Measurements from ENCODE around the gene S1PR3.
A peak's percentile ranks its signal among the peaks of the same experiment; 100 is the strongest.

Gene S1PR3

DNA sequence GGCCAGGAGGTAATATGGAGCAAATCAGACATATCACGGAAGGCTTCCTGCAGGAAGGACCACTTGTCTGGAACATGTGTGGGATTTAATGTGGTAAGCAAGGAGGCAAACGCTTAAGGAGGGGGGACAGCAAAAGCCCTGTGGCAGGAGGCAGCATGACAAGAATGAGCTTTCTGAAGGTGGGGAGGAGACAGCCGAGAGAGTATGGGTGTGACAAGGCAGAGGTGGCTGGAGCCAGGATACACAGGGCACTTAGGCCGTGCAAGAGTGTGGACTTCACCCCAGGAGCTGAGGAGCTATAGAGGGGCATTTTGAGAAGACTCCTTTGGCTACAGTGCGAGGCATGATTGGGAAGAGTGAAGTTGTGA, 14.4 kb upstream of the S1PR3 start:
- TF ChIP-seq GATA3 (IDR thresholded peaks at IDR 0.05; ENCODE audit: low read depth, low read length) (no peak), GATA2 (IDR thresholded peaks at IDR 0.05; ENCODE audit: low read depth, low read length) (no peak)

DNA sequence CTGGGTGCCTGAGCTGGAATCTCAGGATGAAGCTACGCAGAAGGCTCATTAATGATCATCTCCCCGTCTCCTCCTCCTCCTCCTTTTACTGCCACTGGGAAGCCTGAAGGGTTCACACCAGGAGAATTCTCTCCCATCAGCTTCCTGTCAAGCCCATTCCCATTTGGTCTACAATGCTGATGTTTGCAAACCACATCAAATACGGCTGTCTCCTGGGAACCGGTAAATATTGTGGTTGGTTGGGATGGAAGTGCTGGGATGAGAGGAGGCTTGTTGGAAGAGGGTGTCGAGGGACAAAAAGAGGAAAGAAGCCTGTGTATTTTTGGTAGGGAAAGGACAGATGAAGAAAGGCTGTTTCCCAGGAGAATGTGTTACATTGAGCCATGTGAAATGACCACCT, 13.2 kb upstream of the S1PR3 start:
- TF ChIP-seq GATA3 (IDR thresholded peaks at IDR 0.05; ENCODE audit: low read depth, low read length) (no peak), GATA2 (IDR thresholded peaks at IDR 0.05; ENCODE audit: low read depth, low read length) (no peak)

DNA sequence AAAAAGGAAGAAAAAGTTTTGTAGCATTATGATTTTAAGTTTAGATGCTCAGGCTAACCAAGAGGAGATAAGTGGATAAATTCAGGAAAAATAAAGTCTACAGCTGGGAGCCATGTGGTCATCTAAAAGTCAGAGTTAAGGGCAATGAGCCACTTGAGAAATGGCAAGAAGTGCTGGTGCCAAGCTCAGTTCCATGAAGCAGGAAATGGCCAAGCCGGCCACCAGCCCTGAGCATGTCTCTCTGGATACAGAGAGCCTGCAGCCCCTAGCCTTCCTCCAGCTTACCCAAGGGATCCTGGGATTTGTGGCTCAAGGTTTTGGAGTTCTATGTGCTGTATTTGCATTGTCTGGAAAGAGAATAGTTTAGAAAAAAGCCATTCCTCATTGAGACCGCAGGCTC, 12.2 kb upstream of the S1PR3 start:
- TF ChIP-seq GATA2 (IDR thresholded peaks at IDR 0.05; ENCODE audit: low read depth, low read length): no peak
- no peak for TF ChIP-seq GATA3 (IDR thresholded peaks at IDR 0.05; ENCODE audit: low read depth, low read length)

DNA sequence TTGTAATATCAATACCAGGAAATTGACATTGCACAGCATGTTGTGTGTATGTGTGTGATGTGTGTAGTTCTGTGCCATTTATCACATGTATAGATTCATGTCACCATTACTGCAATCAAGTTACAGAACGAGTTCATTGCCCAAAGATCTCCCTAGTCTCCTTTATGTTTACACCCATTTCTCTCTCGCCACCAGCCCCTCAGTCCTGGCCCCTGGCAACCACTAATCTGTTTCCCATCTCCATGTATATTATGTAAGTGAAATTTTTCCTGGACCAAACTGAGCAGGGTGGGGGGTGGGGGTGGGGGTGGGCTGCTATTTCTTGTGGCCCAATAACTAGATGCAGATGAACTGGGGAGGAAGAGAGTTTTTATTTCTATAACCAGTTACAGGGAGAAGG, 11.5 kb upstream of the S1PR3 start:
- no peak for TF ChIP-seq GATA2 (IDR thresholded peaks at IDR 0.05; ENCODE audit: low read depth, low read length)
- TF ChIP-seq GATA3 (IDR thresholded peaks at IDR 0.05; ENCODE audit: low read depth, low read length): no peak

DNA sequence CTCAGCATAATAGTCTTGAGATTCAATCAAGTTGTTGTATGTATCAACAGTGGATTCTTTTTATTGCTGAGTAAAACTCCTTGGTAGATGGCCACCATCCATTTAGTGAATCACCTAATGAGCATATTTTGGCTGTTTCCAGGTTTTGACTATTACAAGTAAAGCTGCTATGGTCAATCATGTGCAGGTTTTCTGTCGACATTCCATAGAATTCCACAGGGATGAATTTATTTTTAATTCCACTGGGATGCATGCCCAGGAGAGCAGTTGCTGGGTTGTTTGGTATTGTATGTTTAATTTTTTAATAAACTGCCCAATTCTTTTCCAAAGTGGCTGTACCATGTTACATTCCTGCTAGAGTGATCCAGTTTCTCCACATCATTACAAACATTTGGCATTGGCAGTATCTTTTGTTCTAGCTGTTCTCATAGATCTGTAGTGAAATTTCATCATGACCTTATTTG, 10.5 kb upstream of the S1PR3 start:
- TF ChIP-seq GATA2 (IDR thresholded peaks at IDR 0.05; ENCODE audit: low read depth, low read length): no peak
- no peak for TF ChIP-seq GATA3 (IDR thresholded peaks at IDR 0.05; ENCODE audit: low read depth, low read length)

DNA sequence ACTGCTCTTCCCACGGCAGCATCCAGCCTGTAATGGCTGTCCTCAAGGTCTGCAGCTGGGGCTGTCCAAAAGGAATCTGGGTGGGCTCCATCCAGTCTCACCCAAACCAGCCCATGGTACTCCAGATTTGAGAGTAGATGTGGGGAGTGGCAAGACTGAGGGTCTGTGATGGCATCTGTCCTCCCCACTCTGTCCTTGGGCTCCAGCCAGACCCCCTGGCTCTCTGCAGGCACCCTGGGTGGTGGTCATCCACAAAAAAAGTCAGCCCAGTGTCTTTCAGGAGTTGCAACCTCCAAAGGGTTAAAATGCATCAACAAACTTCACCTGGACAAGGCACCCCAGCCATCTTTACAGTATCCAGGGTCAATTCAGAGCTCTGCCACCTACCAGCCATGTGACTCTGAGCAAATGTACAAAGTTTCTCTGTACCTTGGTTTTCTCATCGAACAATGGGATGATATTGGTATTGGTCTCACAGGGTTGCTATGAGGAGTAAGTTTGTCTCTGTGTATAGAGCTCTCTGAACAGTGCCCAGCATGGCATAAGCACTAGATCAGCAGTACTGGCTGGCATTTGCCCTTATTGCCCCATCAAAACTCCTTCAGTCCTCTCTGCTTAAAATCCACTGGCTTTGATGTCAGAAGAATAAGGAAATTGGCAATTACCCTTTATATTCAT, 7.3 kb upstream of the S1PR3 start:
- no peak for TF ChIP-seq GATA2 (IDR thresholded peaks at IDR 0.05; ENCODE audit: low read depth, low read length)
- no peak for TF ChIP-seq GATA3 (IDR thresholded peaks at IDR 0.05; ENCODE audit: low read depth, low read length)

DNA sequence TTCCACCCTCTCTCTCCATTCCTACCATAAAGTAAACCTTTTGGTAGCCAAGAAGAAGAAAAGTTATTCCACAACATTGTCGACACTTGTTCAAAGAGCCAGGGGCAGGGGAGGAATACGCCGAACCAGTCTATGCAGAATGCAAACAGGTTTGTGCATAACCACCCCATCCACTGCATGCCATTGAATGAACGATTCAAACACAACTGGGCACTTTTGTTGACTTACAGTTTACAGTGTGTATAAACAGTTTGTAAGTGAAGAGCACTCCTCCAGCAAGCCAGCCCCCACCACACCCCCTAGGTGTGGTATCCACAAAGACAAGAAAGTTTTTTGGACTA, 6.8 kb upstream of the S1PR3 start:
- TF ChIP-seq GATA2 (IDR thresholded peaks at IDR 0.05; ENCODE audit: low read depth, low read length): no peak
- no peak for TF ChIP-seq GATA3 (IDR thresholded peaks at IDR 0.05; ENCODE audit: low read depth, low read length)

DNA sequence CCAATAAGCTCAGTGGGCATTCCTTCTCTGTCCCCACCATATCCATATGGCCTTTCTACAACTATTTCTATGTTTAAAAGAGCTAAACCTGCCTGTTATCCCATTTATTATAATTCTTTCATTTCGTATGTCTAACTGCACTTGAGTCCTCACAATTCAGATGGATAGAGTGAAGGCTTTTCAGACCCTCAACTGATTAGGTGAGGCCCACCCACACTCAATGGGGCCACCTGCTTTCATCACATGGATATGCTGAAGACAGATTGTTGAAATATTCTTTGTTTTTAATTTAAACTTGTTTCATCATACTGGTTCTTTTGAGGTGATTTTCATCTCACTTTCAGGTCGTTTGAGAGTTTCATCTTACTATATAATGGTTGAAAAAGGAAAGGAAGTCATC, 5.7 kb upstream of the S1PR3 start:
- no peak for TF ChIP-seq GATA2 (IDR thresholded peaks at IDR 0.05; ENCODE audit: low read depth, low read length)
- TF ChIP-seq GATA3 (IDR thresholded peaks at IDR 0.05; ENCODE audit: low read depth, low read length): no peak

DNA sequence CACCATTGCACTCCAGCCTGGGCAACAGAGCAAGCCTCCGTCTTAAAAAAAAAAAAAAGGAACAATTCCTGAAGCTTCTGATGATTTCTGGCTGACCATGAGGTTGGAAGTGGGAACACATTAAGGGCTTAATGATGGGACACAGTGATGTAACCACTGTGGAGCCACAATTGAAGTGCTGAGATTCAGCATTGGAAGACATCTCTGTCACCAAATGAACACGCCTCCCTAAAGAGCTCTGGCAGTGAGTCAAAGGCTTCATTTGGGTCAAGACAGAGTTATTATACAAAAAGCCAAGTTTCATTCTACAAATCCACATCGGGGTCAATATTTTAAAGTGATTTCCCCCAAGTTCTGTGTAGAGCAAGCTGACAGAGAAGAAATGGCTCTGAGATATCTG, 4.5 kb upstream of the S1PR3 start:
- no peak for TF ChIP-seq GATA2 (IDR thresholded peaks at IDR 0.05; ENCODE audit: low read depth, low read length)
- TF ChIP-seq GATA3 (IDR thresholded peaks at IDR 0.05; ENCODE audit: low read depth, low read length): no peak

DNA sequence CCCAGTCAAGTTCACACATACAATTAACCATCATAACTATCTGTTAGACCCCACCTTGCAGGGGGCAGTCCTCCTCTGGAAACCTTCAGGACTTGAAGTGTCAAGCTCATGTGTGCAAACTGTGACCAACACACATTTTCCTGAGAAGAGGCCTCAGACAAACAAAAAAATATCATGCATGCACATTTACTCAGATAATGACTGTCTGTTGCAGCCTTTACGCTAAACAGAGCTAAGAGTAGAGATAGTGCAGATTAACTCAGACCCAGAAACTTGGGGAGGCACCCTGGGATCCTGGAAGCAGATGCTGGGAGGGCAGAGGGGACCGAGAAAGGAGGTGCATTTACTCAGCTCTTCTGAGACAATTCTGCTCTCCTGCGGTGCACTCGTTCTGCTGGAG, 3.6 kb upstream of the S1PR3 start:
- no peak for TF ChIP-seq GATA3 (IDR thresholded peaks at IDR 0.05; ENCODE audit: low read depth, low read length)
- TF ChIP-seq GATA2 (IDR thresholded peaks at IDR 0.05; ENCODE audit: low read depth, low read length): peak; percentile 53; the same call in 1 of the 2 replicates

DNA sequence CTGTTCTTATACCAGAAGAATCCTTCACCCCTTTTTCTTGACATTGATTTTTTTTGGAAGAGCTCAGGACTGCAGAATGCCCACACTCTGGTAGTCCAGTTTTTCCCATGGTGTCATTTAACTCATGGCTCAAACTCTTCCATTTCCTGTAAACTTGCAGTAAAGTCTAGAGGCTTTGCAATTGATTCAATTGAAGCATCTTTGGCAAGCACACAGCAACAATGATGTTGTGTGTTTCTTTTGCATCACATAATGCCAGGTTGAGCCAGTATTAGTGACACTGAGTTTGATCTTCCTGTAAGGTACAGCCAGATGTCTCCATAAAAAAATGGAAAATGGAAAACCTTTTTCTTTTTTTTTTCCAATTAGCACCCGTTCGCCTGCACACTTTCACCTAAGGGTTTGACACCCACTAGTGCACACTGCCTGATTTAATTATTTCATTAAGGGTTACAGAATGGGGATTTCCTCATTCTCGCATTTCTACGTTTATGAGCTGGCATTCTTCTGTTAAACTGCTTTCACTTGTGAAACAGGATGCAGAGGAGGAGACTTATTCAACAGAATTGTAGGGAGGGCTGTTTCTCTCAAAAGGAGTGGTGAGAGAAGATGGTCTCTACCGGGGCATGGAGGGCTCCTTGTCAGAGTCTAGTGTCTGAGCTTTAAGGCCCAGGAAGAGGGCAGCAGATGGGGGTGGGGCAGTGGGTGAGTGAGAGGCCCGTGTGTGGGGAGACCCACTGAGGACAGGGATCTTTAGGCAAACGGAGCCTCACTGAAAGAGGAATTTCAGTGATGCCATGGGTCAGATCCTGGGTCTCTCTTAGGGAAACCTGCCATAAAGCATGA, 2.2 kb upstream of the S1PR3 start:
- TF ChIP-seq GATA3 (IDR thresholded peaks at IDR 0.05; ENCODE audit: low read depth, low read length): no peak
- no peak for TF ChIP-seq GATA2 (IDR thresholded peaks at IDR 0.05; ENCODE audit: low read depth, low read length)

DNA sequence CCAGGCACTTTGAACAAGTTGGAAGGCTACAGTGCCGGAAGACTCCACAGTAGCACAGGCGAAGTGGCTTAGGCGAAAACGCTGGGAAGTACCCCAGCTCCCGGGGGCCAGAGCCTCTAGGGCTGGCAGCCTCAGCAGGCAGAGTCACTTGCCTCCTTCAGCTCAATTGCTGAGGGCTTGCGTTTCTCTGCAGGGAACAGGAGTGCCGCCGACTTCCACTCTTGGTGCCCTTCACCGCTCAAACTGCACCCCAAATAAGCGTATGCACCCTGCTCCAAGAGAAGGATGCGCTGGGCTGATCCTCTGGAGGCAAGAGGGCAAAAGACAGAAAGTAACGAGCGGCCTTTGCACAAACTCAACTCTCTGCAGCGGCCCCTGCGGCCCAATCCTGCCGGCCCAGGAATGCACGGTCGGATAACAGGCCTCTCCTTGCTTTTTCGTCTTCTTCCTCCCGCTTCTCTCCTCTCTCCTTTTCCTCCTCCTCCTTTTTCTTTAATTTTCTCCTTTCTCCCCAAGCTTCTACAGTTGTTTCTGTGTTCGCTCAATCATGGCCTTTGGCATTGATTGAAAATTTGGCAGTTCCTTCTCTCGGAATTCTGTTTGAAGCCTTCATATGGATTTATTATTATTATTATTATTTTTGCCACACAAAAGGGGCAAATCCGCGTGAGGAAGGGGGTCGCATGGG, 1.1 kb upstream of the S1PR3 start:
- TF ChIP-seq GATA2 (IDR thresholded peaks at IDR 0.05; ENCODE audit: low read depth, low read length) (no peak), GATA3 (IDR thresholded peaks at IDR 0.05; ENCODE audit: low read depth, low read length) (no peak)

DNA sequence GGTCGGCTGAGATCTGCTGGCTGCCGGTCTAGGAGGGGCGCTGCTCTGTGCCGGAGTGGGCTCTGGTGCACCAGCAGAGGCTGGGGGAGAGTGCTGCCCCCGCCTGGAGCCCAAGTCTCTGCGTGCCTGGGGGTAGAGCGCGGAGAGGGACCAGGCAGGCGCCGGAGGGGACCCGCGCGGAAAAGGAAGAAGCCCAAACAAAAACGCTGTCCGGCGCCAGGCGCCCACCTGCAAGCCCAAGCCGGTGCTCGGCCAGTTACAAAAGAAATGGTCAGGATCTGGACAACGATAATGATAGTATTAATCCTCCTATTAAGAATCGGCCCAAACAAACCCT, 571 bp upstream of the S1PR3 start:
- TF ChIP-seq GATA2 (IDR thresholded peaks at IDR 0.05; ENCODE audit: low read depth, low read length) (no peak), GATA3 (IDR thresholded peaks at IDR 0.05; ENCODE audit: low read depth, low read length) (no peak)

DNA sequence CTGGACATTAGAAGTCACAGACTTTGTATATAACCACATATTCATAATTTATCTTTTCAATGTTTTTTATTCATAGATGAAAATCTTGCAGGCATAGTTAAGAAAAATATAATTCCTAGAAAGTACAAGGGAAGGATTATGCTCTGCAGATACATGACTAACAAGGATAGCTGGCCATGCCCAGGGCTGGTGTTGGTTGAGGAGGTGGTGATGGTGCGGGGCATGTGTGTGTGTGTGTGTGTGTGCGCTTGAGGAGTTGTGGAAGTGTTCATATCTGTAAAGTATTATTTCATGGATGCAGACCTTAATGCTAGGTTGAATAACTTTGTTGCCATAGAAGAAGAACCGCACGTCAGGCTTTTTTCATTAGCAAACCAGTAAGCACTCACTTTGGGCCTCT, 1.3 kb downstream of the S1PR3 start:
- TF ChIP-seq GATA3 (IDR thresholded peaks at IDR 0.05; ENCODE audit: low read depth, low read length): no peak
- TF ChIP-seq GATA2 (IDR thresholded peaks at IDR 0.05; ENCODE audit: low read depth, low read length): no peak

DNA sequence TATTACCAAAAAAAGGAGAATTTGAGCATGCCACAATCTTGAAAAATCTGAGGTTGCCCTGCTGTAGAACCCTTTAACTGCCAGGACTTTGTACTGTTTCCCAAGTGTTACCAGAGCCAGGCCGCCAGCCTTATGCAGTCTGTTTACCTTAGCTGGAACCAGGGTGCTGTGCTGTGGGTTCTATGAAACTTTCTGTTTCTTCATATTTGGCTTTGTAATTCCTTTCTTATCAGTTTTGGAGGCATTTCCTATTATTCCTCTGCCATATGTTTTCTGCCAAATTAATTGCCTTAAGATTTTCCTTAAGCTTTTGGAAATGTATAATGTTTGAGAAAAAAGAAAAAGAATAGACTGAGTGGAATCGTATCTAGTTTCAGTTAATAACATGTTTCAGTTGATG, 2.1 kb downstream of the S1PR3 start:
- TF ChIP-seq GATA2 (IDR thresholded peaks at IDR 0.05; ENCODE audit: low read depth, low read length) (no peak), GATA3 (IDR thresholded peaks at IDR 0.05; ENCODE audit: low read depth, low read length) (no peak)
